ENCODE measurements around the gene RASGRP4. TPM values are rescaled to one million over a fixed set of nuclear protein-coding genes. Genes with fewer than 3 reads are reported as not detected.

Gene RASGRP4
- total and polyA plus RNA-seq, 8 donors: 0.20 to 1.3 (median 0.47) TPM

GRCh38 chr19:38448225-38448624 is 22.2 kb upstream of the RASGRP4 start:
- intact Hi-C loops (cut with DNase I): no loop called here

GRCh38 chr19:38445362-38445761 is 19.3 kb upstream of the RASGRP4 start:
- intact Hi-C loops (cut with DNase I): no loop called here
- ATAC-seq (no peak), DNase-seq (no peak), FAIRE-seq (no peak)
- WGBS, 2 donors: 80 to 91% methylated on average over 7 of the region's 7 CpGs
- H3K4me1 ChIP-seq: no peaks in the 10 kb centered on the region
- H3K27ac ChIP-seq: no peak overlapping the region
- no peaks in the 10 kb centered on the region for H3K36me3 ChIP-seq
- H3K9me3 ChIP-seq: no peaks in the 10 kb centered on the region
- H3K27me3 ChIP-seq: no peaks in the 10 kb centered on the region
- no peak overlapping the region for H3K4me3 ChIP-seq
- no peak for TF ChIP-seq CTCF (IDR thresholded peaks at IDR 0.05)

More at GRCh38 chr19:38448225-38448624, 22.2 kb upstream of the RASGRP4 start:
- Histone ChIP-seq H3K27me3 (no peaks in the 10 kb centered on the region), H3K9me3 (no peaks in the 10 kb centered on the region), H3K36me3 (no peaks in the 10 kb centered on the region), H3K4me3 (no peak overlapping the region), H3K27ac (no peak overlapping the region), H3K4me1 (no peaks in the 10 kb centered on the region)
- ATAC-seq: no peak
- no peak for TF ChIP-seq CTCF (IDR thresholded peaks at IDR 0.05)
- WGBS, 2 donors: 87 to 89% methylated on average over 9 of the region's 9 CpGs
- FAIRE-seq: no peak
- DNase-seq: no peak

GRCh38 chr19:38444026-38444425 is 18.0 kb upstream of the RASGRP4 start:
- ATAC-seq: no peak
- H3K4me3 ChIP-seq: no peak overlapping the region
- intact Hi-C loops (cut with DNase I): no loop called here
- DNase-seq: no peak
- no peaks in the 10 kb centered on the region for H3K27me3 ChIP-seq
- no peaks in the 10 kb centered on the region for H3K9me3 ChIP-seq
- no peaks in the 10 kb centered on the region for H3K36me3 ChIP-seq
- no peak for FAIRE-seq
- no peaks in the 10 kb centered on the region for H3K4me1 ChIP-seq
- no peak overlapping the region for H3K27ac ChIP-seq
- TF ChIP-seq CTCF (IDR thresholded peaks at IDR 0.05): no peak
- WGBS, 2 donors: 76 to 80% methylated on average over 7 of the region's 7 CpGs

GRCh38 chr19:38443458-38443999 is 17.5 kb upstream of the RASGRP4 start:
- Histone ChIP-seq H3K36me3 (no peaks in the 10 kb centered on the region), H3K27me3 (no peaks in the 10 kb centered on the region), H3K4me1 (no peaks in the 10 kb centered on the region), H3K27ac (no peak overlapping the region), H3K9me3 (no peaks in the 10 kb centered on the region), H3K4me3 (no peak overlapping the region)
- ATAC-seq (no peak), DNase-seq (no peak), FAIRE-seq (no peak)
- TF ChIP-seq CTCF (IDR thresholded peaks at IDR 0.05): no peak
- WGBS, 2 donors: 62 to 69% methylated on average over 15 of the region's 15 CpGs
- intact Hi-C loops (cut with DNase I): no loop called here

GRCh38 chr19:38442736-38443135 is 16.7 kb upstream of the RASGRP4 start:
- no peaks in the 10 kb centered on the region for H3K4me1 ChIP-seq
- no peaks in the 10 kb centered on the region for H3K36me3 ChIP-seq
- intact Hi-C loops (cut with DNase I): no loop called here
- no peak overlapping the region for H3K27ac ChIP-seq
- H3K9me3 ChIP-seq: no peaks in the 10 kb centered on the region
- FAIRE-seq (no peak), DNase-seq (no peak), ATAC-seq (no peak)
- no peak for TF ChIP-seq CTCF (IDR thresholded peaks at IDR 0.05)
- no peak overlapping the region for H3K4me3 ChIP-seq
- 67 to 74% methylated on average over 9 of the region's 9 CpGs for WGBS, 2 donors
- no peaks in the 10 kb centered on the region for H3K27me3 ChIP-seq

All from pancreas (tissue), 10 donors.